Endothelial cell (in vitro differentiated cells): ENCODE data around the gene BRMS1. TPM values are rescaled to one million over a fixed set of nuclear protein-coding genes. Genes with fewer than 3 reads are reported as not detected.

ENCODE experiments used
- DNase-seq: peaks from one replicate; pipeline ENCODE4 v3.0.0; 2021; ENCODE audit warnings: low spot score
- H3K27ac Mint-ChIP-seq: one replicate; pipeline ENCODE4 v1.8.0; 2021; ENCODE audit warnings: mixed read lengths, inconsistent platforms; ENCODE audit not compliant: unreplicated experiment
- H3K27me3 Mint-ChIP-seq: one replicate; pipeline ENCODE4 v1.8.0; 2021; ENCODE audit warnings: mild to moderate bottlenecking, moderate library complexity, mixed read lengths, inconsistent platforms; ENCODE audit not compliant: unreplicated experiment
- H3K36me3 Mint-ChIP-seq: one replicate; pipeline ENCODE4 v1.8.0; 2021; ENCODE audit warnings: mild to moderate bottlenecking, low read depth, mixed read lengths, inconsistent platforms; ENCODE audit not compliant: unreplicated experiment
- H3K4me1 Mint-ChIP-seq: one replicate; pipeline ENCODE4 v1.8.0; 2021; ENCODE audit warnings: mild to moderate bottlenecking, mixed read lengths, inconsistent platforms; ENCODE audit not compliant: unreplicated experiment
- H3K4me3 Mint-ChIP-seq: one replicate; pipeline ENCODE4 v1.8.0; 2021; ENCODE audit warnings: mild to moderate bottlenecking, mixed read lengths, inconsistent platforms; ENCODE audit not compliant: unreplicated experiment
- H3K9me3 Mint-ChIP-seq: one replicate; pipeline ENCODE4 v1.8.0; 2021; ENCODE audit warnings: mixed read lengths, inconsistent platforms; ENCODE audit not compliant: unreplicated experiment
- total RNA-seq: library from RNA; stranded (reverse); fragmentation: NEBNext Ultra II Directional; extraction: Animal tissue kit (Norgen Biotek cat#: 25700); gene quantifications from one replicate; pipeline ENCODE4 v1.2.1, GENCODE V29; 2021; ENCODE audit not compliant: unreplicated experiment
- TF ChIP-seq, protein P1 (sequence below): fragments of 200-600 bp; sonication (generic); IDR thresholded peaks from one replicate; pipeline ENCODE4 v1.5.0; 2021; ENCODE audit warnings: antibody characterized with exemption; ENCODE audit not compliant: unreplicated experiment

The BRMS1 gene
- total RNA-seq, 1 donor from 2014 or later: 38.4 TPM

DNA sequence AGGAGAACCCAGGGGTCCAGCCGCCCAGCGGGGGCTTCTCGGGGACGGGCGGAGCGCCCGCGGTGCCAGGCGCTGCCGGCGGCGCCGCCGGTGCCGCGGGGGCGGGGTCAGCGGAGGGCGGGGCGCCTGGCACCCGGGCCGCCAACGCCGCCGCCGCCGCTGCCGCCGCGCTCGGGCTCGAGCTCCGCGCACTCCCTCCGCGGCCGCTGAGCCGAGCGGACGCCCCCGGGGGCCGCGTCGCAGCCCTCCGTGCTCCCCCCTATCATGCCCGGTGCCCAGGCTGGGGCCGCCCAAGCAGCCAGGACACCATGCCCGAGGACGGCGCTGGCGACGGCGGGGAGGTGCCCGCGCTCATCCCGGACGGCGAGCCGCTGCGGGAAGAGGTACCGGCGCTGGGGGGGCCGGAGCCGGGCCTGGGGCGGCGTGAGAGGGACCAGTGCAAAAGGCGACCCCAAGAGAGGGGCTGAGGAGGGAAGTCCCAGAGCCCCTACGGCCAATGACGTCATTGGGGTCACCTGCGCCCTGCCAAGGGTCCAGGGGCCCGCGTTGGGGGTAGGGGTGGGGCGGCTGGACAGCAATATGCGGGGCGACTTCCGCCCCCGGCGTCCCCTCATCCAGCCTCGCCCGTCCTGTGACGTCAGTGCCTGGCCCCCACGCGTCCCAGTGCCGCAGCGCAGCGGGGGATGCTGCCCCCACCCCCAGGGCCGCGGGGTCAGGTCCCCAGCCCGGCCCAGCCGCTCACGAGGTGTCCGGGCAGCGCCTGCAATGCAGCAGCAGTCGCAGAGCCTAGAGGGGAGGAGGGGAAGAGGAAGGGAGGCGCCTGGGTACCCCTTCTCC lies 53.0 kb downstream of the BRMS1 start, which contains the start of gene TMEM151A:
TMEM151A (plus strand) TSS at position 189 of the 837 bp plus-strand sequence; CDS start at position 309, 120 bp downstream.
- H3K4me1 Mint-ChIP-seq: peaks cover 18% of the 10 kb centered on the region
- no peaks in the 10 kb centered on the region for H3K9me3 Mint-ChIP-seq
- H3K36me3 Mint-ChIP-seq: peaks cover 4% of the 10 kb centered on the region
- TF ChIP-seq, protein P1, sequence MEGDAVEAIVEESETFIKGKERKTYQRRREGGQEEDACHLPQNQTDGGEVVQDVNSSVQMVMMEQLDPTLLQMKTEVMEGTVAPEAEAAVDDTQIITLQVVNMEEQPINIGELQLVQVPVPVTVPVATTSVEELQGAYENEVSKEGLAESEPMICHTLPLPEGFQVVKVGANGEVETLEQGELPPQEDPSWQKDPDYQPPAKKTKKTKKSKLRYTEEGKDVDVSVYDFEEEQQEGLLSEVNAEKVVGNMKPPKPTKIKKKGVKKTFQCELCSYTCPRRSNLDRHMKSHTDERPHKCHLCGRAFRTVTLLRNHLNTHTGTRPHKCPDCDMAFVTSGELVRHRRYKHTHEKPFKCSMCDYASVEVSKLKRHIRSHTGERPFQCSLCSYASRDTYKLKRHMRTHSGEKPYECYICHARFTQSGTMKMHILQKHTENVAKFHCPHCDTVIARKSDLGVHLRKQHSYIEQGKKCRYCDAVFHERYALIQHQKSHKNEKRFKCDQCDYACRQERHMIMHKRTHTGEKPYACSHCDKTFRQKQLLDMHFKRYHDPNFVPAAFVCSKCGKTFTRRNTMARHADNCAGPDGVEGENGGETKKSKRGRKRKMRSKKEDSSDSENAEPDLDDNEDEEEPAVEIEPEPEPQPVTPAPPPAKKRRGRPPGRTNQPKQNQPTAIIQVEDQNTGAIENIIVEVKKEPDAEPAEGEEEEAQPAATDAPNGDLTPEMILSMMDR: no peak
- no peak for DNase-seq
- peak within 1 kb of the TSS; percentile 94 for H3K4me3 Mint-ChIP-seq
- peak within 1 kb of the TSS; percentile 11 for H3K27ac Mint-ChIP-seq
- H3K27me3 Mint-ChIP-seq: peaks cover 27% of the 10 kb centered on the region

DNA sequence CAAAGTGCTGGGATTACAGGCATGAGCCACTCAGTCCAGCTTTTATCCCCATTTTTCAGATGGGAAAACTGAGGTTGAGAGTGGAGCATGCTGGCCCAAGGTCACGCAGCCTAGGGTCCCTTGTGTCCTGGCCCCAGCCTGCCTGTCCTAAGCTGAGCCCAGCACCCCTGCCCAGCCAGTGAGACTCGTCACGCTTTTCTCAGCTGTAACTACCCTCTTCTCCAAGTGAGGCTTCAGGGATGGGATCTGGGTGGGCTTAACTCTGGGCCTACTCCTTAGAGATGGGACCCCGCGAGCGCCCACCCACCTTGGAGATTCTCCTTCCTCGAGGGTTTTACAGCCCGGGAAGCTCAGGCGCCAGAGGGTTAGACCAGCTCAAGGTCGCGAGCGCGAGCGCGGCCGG lies 53.6 kb downstream of the BRMS1 start:
- DNase-seq: no peak
- Mint-ChIP-seq H3K4me3 (peak overlapping the region; percentile 94), H3K9me3 (no peaks in the 10 kb centered on the region), H3K27me3 (peaks cover 28% of the 10 kb centered on the region), H3K27ac (no peak overlapping the region), H3K4me1 (peaks cover 18% of the 10 kb centered on the region), H3K36me3 (peaks cover 4% of the 10 kb centered on the region)
- TF ChIP-seq, protein P1: no peak

GRCh38 chr11:66290330-66290621 lies 54.6 kb downstream of the BRMS1 start:
- H3K4me3 Mint-ChIP-seq: peak overlapping the region; percentile 94
- H3K9me3 Mint-ChIP-seq: no peaks in the 10 kb centered on the region
- TF ChIP-seq, protein P1: no peak
- peak overlapping the region; percentile 36 for H3K27ac Mint-ChIP-seq
- DNase-seq: no peak
- peaks cover 18% of the 10 kb centered on the region for H3K4me1 Mint-ChIP-seq
- peaks cover 24% of the 10 kb centered on the region for H3K27me3 Mint-ChIP-seq
- H3K36me3 Mint-ChIP-seq: peaks cover 4% of the 10 kb centered on the region

GRCh38 chr11:66289548-66290329 lies 55.2 kb downstream of the BRMS1 start:
- peak; percentile 83 for DNase-seq
- Mint-ChIP-seq H3K27ac (peak overlapping the region; percentile 72), H3K4me3 (peak overlapping the region; percentile 94), H3K27me3 (peaks cover 24% of the 10 kb centered on the region), H3K36me3 (peaks cover 4% of the 10 kb centered on the region), H3K9me3 (no peaks in the 10 kb centered on the region), H3K4me1 (peaks cover 18% of the 10 kb centered on the region)
- TF ChIP-seq, protein P1: no peak
